A673 (cell line): ENCODE data around the gene LEPROT.

Experiments
- EZH2 ChIP-seq: fragments of 200-600 bp; sonication (generic); IDR thresholded peaks from 2 replicates; pipeline ENCODE4 v1.6.1; 2017; ENCODE audit warnings: borderline replicate concordance, low read depth, mild to moderate bottlenecking, mixed read lengths, antibody characterized with exemption, low read length; ENCODE audit not compliant: poor library complexity, severe bottlenecking
- TF ChIP-seq, protein P1 (sequence below): fragments of 300-800, 200-600 bp; sonication (generic); conservative IDR thresholded peaks from 2 replicates; pipeline ENCODE4 v1.5.1; 2017; ENCODE audit warnings: low read depth, mild to moderate bottlenecking, antibody characterized with exemption, low read length, moderate library complexity, mixed read lengths

- TF ChIP-seq, protein P1, sequence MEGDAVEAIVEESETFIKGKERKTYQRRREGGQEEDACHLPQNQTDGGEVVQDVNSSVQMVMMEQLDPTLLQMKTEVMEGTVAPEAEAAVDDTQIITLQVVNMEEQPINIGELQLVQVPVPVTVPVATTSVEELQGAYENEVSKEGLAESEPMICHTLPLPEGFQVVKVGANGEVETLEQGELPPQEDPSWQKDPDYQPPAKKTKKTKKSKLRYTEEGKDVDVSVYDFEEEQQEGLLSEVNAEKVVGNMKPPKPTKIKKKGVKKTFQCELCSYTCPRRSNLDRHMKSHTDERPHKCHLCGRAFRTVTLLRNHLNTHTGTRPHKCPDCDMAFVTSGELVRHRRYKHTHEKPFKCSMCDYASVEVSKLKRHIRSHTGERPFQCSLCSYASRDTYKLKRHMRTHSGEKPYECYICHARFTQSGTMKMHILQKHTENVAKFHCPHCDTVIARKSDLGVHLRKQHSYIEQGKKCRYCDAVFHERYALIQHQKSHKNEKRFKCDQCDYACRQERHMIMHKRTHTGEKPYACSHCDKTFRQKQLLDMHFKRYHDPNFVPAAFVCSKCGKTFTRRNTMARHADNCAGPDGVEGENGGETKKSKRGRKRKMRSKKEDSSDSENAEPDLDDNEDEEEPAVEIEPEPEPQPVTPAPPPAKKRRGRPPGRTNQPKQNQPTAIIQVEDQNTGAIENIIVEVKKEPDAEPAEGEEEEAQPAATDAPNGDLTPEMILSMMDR: no peak
- TF ChIP-seq EZH2: no peak
Observed at GRCh38 chr1:65418522-65419185, 1.8 kb upstream of the LEPROT start.
